HL-60 (cell line): ENCODE results near the gene ARHGAP18.

ENCODE experiments used
- GABPA ChIP-seq: IDR thresholded peaks from 2 replicates; pipeline ENCODE4 v1.6.1; 2012; ENCODE audit warnings: low read depth
- POLR2AphosphoS5 ChIP-seq: IDR thresholded peaks from 2 replicates; pipeline ENCODE4 v1.6.1; 2012; ENCODE audit warnings: low read depth
- SPI1 ChIP-seq: IDR thresholded peaks from 2 replicates; pipeline ENCODE4 v1.6.1; 2012; ENCODE audit warnings: low read depth, mild to moderate bottlenecking, borderline replicate concordance
- TF ChIP-seq, protein P1 (sequence below): IDR thresholded peaks from one replicate; pipeline ENCODE4 v1.5.1; 2011; ENCODE audit warnings: low read length, control low read depth, inconsistent platforms; ENCODE audit not compliant: insufficient read depth
- TF ChIP-seq, protein P2 (sequence below): IDR thresholded peaks from 2 replicates; pipeline ENCODE4 v1.6.1; 2012; ENCODE audit warnings: low read depth; ENCODE audit not compliant: insufficient replicate concordance

DNA sequence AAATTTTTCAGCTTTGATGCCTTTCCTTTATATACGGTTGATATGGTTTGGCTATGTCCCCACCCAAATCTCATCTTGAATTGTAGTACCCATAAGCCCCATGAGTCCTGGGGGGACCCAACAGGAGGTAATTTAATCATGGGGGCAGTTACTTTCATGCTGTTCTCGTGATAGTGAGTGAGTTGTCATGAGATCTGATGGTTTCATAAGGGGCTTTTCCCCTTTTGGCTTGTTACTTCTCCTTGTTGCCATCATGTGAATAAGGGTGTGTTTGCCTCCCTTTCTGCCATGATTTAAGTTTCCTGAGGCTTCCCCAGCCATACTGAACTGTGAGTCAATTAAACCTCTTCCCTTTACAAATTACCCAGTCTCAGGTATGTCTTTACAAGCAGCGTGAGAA is 66.8 kb downstream of the ARHGAP18 start:
- TF ChIP-seq, protein P1, sequence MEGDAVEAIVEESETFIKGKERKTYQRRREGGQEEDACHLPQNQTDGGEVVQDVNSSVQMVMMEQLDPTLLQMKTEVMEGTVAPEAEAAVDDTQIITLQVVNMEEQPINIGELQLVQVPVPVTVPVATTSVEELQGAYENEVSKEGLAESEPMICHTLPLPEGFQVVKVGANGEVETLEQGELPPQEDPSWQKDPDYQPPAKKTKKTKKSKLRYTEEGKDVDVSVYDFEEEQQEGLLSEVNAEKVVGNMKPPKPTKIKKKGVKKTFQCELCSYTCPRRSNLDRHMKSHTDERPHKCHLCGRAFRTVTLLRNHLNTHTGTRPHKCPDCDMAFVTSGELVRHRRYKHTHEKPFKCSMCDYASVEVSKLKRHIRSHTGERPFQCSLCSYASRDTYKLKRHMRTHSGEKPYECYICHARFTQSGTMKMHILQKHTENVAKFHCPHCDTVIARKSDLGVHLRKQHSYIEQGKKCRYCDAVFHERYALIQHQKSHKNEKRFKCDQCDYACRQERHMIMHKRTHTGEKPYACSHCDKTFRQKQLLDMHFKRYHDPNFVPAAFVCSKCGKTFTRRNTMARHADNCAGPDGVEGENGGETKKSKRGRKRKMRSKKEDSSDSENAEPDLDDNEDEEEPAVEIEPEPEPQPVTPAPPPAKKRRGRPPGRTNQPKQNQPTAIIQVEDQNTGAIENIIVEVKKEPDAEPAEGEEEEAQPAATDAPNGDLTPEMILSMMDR = no peak
- TF ChIP-seq POLR2AphosphoS5 = no peak
- TF ChIP-seq, protein P2, sequence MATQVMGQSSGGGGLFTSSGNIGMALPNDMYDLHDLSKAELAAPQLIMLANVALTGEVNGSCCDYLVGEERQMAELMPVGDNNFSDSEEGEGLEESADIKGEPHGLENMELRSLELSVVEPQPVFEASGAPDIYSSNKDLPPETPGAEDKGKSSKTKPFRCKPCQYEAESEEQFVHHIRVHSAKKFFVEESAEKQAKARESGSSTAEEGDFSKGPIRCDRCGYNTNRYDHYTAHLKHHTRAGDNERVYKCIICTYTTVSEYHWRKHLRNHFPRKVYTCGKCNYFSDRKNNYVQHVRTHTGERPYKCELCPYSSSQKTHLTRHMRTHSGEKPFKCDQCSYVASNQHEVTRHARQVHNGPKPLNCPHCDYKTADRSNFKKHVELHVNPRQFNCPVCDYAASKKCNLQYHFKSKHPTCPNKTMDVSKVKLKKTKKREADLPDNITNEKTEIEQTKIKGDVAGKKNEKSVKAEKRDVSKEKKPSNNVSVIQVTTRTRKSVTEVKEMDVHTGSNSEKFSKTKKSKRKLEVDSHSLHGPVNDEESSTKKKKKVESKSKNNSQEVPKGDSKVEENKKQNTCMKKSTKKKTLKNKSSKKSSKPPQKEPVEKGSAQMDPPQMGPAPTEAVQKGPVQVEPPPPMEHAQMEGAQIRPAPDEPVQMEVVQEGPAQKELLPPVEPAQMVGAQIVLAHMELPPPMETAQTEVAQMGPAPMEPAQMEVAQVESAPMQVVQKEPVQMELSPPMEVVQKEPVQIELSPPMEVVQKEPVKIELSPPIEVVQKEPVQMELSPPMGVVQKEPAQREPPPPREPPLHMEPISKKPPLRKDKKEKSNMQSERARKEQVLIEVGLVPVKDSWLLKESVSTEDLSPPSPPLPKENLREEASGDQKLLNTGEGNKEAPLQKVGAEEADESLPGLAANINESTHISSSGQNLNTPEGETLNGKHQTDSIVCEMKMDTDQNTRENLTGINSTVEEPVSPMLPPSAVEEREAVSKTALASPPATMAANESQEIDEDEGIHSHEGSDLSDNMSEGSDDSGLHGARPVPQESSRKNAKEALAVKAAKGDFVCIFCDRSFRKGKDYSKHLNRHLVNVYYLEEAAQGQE = no peak
- no peak for TF ChIP-seq GABPA
- no peak for TF ChIP-seq SPI1
